SK-N-SH (cell line): ENCODE measurements around the gene APBB1IP.
"Not testable (repeated sequence)": the region's sequence is repeated elsewhere in the genome, so short reads cannot be mapped to it uniquely, and the experiment has no call there.

Experiments used
- CTCF ChIP-seq: fragments of 200-600 bp; sonication (generic); IDR thresholded peaks from 2 replicates; pipeline ENCODE4 v1.6.1; 2017; ENCODE audit warnings: antibody characterized with exemption, mild to moderate bottlenecking, moderate library complexity
- EZH2phosphoT487 ChIP-seq: fragments of 200-600 bp; sonication (generic); IDR thresholded peaks from 2 replicates; pipeline ENCODE4 v1.6.1; 2017; ENCODE audit warnings: low read depth, mixed run types, mild to moderate bottlenecking, antibody characterized with exemption, moderate library complexity, borderline replicate concordance
- REST ChIP-seq: IDR thresholded peaks from 2 replicates; pipeline ENCODE4 v1.6.1; 2012; ENCODE audit warnings: mild to moderate bottlenecking, low read depth, low read length, moderate library complexity
- SMC3 ChIP-seq: IDR thresholded peaks from 2 replicates; pipeline ENCODE4 v1.6.1; 2012; ENCODE audit warnings: low read depth, low read length, improper control_type of control experiment

DNA sequence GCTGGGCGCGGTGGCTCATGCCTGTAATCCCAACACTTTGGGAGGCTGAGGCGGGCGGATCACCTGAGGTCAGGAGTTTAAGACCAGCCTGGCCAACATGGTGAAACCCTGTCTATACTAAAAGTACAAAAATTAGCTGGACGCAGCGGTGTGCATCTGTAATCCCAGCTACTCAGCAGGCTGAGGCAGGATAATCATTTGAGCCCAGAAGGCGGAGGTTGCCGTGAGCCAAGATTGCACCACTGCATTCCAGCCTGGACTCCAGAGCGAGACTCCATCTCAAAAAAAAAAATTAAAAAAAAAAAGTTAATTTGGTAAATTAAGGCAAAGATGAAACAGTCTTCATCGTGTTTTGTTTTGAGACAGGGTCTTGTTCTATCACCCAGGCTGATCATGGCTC, 66.3 kb downstream of the APBB1IP start:
- not testable (repeated sequence) for TF ChIP-seq EZH2phosphoT487, REST, CTCF, SMC3
